Measurements from ENCODE around the gene PRDM16.

- TF ChIP-seq, protein P1, sequence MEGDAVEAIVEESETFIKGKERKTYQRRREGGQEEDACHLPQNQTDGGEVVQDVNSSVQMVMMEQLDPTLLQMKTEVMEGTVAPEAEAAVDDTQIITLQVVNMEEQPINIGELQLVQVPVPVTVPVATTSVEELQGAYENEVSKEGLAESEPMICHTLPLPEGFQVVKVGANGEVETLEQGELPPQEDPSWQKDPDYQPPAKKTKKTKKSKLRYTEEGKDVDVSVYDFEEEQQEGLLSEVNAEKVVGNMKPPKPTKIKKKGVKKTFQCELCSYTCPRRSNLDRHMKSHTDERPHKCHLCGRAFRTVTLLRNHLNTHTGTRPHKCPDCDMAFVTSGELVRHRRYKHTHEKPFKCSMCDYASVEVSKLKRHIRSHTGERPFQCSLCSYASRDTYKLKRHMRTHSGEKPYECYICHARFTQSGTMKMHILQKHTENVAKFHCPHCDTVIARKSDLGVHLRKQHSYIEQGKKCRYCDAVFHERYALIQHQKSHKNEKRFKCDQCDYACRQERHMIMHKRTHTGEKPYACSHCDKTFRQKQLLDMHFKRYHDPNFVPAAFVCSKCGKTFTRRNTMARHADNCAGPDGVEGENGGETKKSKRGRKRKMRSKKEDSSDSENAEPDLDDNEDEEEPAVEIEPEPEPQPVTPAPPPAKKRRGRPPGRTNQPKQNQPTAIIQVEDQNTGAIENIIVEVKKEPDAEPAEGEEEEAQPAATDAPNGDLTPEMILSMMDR (conservative IDR thresholded peaks at IDR 0.05): no peak
- no peak for TF ChIP-seq ZFX (IDR thresholded peaks at IDR 0.05)
Observed at GRCh38 chr1:3398396-3399140, 329.6 kb downstream of the PRDM16 start.

Data from C4-2B (cell line).